Measurements from ENCODE around the gene VCAN.

- TF ChIP-seq CTCF (IDR thresholded peaks at IDR 0.05; ENCODE audit: control extremely low read depth in 1 of 3, insufficient read depth in 1 of 3, low read depth in 1 of 3, low read length in 3 of 3) (no peak), YY1 (IDR thresholded peaks at IDR 0.05; ENCODE audit: low read depth, low read length) (no peak)
Observed at GRCh38 chr5:83572271-83572670, 100.7 kb downstream of the VCAN start.

All from H1 (cell line).